HG03460 (cell line): Measurements from ENCODE around the gene TMEM38B.
"Not testable (repeated sequence)": the region's sequence is repeated elsewhere in the genome, so short reads cannot be mapped to it uniquely, and the experiment has no call there.

ENCODE experiments used
- ATAC-seq: cut with Tn5 transposase; IDR thresholded peaks from one replicate; pipeline ENCODE4 v1.9.1; 2021; ENCODE audit not compliant: unreplicated experiment

Gene TMEM38B

GRCh38 chr9:105714020-105714331 is 19.6 kb downstream of the TMEM38B start:
- ATAC-seq = no peak

GRCh38 chr9:105716146-105716545 is 21.8 kb downstream of the TMEM38B start:
- ATAC-seq = no peak

DNA sequence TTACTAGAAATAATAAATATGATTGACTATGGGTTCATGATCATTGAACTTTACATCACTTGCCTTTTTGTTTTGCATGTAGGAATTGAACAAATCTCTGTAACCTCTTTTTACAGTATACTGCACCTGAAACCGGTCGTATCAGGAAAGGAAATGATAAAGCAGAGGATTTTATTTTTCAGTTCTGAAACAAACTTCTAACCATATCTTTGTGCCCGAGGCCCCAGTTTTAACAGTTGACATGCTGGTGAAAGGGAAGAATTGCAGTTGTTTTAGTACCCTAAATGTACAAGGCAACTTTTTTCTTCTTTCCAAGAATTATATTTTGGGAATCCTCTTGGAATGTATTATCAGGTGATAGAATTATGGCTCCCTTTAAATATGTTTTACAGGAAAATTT is 27.8 kb downstream of the TMEM38B start:
- no peak for ATAC-seq

DNA sequence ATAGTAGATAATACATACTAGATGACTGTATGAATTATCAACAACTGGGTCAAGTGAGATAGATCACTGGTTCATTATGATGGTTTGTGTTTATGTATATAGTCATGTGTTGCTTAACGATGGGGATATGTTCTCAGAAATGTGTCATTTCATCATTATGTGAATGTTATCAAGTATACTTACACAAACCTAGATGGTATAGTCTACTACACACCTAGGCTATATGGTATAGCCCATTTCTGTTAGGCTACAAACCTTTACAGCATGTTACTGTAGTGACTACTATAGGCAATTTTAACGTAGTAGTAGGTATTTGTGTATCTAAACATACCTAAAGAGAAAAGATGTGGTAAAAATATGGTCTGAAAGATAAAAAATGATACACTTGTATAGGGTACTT is 31.0 kb downstream of the TMEM38B start:
- no peak for ATAC-seq

DNA sequence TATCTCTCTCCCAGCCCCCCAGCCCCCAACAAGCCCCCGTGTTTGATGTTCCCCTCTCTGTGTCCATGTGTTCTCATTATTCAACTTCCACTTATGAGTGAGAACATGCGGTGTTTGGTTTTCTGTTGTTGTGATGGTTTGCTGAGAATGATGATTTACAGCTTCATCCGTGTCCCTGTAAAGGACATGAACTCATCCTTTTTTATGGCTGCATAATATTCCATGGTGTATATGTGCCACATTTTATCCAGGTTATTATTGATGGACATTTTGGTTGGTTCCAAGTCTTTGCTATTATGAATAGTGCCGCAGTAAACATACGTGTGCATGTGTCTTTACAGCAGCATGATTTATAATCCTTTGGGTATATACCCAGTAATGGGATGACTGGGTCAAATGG is 33.9 kb downstream of the TMEM38B start:
- not testable (repeated sequence) for ATAC-seq

DNA sequence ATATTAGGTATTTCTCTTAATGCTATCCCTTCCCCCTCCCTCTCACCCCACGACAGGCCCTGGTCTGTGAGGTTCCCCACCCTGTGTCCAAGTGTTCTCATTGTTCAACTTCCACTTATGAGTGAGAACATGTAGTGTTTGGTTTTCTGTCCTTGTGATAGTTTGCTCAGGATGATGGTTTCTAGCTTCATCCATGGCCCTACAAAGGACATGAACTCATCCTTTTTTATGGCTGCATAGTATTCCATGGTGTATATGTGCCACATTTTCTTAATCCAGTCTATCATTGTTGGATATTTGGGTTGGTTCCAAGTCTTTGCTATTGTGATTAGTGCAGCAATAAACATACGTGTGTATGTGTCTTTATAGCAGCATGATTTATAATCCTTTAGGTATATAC is 37.1 kb downstream of the TMEM38B start:
- ATAC-seq = not testable (repeated sequence)

DNA sequence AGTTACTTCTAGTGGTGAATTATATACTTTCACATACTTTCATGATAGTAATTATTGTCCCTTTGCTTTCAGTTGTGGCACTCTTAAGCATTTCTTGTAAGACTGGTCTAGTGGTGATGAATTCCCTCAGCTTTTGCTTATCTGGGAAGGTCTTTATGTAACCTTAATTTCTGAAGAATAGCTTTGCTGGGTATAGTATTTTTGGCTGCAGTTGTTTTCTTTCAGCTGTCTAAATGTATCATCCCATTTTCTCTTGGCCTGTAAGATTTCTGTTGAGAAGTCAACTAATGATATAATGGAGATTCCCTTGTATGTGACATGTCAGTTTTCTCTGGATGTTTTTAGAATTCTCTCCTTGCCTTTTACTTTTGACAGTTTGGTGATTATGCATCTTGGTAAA is 41.0 kb downstream of the TMEM38B start:
- no peak for ATAC-seq

DNA sequence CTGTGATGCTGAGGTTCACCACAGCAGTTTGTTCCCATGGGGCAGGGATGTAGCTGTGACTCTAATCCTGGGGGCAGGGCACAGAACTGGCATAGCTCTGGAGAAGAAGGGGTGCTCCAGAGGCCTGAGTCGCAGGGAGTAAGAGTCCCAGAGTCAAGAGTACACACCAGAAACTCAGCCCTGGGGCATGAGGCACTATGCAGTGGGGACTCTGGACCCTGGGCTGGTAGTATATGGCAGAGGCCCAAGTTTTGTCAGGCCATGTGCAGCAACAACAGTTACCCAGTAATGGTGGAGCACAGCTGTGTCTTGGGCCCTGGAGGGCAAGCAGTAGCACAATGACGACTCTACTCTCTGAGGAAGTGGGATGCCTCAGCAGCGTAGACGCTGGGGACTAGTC is 42.9 kb downstream of the TMEM38B start:
- no peak for ATAC-seq

- ATAC-seq = no peak
These were observed 47.7 kb downstream of the TMEM38B start for GRCh38 chr9:105742088-105742487.

DNA sequence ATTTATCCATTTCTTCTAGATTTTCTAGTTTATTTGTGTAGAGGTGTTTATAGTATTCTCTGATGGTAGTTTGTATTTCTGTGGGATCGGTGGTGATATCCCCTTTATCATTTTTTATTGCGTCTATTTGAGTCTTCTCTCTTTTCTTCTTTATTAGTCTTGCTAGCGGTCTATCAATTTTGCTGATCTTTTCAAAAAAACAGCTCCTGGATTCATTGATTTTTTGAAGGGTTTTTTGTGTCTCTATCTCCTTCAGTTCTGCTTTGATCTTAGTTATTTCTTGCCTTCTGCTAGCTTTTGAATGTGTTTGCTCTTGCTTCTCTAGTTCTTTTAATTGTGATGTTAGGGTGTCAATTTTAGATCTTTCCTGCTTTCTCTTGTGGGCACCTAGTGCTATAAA is 53.0 kb downstream of the TMEM38B start:
- not testable (repeated sequence) for ATAC-seq

DNA sequence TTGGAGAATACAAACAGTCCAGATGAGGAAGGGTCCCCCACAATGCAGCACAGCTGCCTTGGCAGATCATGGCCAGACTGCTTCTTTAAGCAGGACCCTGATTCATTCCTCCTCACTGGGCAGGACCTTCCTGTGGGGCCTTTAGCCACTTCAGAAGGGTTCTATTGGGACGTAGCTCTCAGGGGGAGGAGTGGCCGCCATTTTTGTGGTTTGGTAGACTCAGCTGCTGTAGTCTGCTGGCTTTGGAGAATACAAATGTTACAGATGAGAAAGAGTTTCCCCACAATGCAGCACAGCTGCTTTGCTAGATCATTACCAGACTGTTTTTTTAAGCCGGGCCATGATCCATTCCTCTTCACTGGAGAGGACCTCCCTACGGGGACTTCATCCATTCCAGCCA is 57.4 kb downstream of the TMEM38B start:
- no peak for ATAC-seq

GRCh38 chr9:105757496-105758251 is 63.3 kb downstream of the TMEM38B start:
- no peak for ATAC-seq

DNA sequence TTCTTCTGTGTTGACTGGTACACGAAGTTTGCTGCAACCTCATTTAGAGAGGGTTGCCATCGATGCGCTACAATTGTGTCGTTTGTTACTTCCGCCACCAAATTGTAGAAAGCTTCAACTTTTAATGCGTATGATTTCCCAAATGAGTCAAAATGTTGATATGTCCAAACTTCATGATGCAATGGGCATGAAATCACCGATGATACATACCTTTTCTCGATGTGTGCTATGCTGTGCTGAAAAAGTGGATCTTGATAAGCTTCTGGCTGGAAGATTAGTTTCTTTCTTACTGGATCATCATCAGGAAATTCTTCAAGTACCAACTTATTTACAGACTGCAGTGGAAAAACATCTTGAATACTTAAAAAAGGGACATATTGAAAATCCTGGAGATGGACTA is 65.7 kb downstream of the TMEM38B start:
- ATAC-seq = no peak

DNA sequence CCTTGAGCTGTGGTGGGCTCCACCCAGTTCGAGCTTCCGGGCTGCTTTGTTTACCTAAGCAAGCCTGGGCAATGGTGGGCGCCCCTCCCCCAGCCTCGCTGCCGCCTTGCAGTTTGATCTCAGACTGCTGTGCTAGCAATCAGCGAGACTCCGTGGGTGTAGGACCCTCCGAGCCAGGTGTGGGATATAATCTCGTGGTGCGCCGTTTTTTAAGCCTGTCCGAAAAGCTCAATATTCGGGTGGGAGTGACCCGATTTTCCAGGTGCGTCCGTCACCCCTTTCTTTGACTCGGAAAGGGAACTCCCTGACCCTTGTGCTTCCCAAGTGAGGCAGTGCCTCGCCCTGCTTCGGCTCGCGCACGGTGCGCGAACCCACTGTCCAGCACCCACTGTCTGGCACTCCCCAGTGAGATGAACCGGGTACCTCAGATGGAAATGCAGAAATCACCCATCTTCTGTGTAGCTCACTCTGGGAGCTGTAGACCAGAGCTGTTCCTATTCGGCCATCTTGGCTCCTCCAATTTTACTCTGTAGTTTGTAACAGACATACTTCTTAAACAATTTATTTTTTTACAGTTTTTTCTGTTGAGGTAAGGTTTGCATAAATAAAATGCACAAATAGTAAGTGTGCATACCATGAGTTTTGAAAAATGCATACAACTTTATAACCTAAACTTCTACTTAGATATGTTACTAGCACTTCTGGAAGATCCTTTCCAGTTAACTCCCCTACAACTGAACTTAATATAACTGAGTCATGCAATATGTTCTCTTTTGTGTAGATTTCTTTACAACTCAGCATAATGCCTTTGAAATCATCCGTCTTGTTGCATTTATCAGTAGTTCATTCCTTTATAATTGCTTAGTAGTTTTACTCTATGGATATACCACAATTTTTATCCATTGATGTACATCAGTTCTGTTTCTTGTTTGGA is 88.5 kb downstream of the TMEM38B start:
- ATAC-seq = not testable (repeated sequence)

GRCh38 chr9:105783495-105783872 is 89.1 kb downstream of the TMEM38B start:
- ATAC-seq = not testable (repeated sequence)

DNA sequence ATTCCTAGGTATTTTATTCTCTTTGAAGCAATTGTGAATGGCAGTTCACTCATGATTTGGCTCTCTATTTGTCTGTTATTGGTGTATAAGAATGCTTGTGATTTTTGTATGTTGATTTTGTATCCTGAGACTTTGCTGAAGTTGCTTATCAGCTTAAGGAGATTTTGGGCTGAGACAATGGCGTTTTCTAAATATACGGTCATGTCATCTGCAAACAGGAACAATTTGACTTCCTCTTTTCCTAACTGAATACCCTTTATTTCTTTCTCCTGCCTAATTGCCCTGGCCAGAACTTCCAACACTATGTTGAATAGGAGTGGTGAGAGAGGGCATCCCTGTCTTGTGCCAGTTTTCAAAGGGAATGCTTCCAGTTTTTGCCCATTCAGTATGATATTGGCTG is 92.5 kb downstream of the TMEM38B start:
- not testable (repeated sequence) for ATAC-seq

DNA sequence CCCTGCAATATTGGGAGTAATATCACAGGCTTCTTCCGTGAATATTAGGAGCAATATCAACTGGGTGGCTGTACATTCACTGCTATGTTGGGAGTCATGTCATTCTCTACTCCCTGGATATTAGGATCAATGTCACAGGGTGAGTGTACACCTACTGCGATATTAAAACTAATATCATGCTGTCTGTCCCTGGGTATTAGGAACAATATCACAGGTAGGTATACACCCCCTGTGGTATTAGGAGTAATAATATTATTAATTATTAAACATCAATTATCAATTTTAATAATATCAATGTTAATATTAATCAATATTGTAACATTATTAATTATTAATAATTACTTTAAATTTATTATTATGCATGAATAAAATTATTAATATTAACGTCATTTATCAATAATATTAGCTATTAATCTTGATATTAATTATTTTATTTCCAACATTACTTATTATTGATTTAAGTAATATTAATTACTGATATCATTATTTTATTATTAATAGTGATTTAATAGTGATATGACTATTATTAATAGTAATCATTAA is 121.9 kb downstream of the TMEM38B start:
- ATAC-seq = no peak

DNA sequence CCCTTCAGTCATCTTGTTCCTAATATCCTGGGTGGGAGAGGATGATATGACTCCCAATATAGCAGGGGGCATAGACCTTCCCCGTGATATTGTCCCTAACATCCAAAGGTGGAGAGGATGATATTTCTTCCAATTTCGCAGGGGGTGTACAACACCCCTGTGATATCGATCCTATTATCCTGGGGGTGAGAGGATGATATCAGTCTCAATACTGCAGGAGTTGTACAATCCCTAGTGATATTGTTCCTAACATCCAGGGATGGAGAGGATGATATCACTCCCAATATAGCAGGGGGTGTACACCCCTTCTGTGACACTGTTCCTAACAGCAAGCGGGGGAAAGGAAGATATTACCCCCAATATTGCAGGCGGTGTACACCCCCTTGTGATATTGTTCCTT is 122.6 kb downstream of the TMEM38B start:
- ATAC-seq = no peak

DNA sequence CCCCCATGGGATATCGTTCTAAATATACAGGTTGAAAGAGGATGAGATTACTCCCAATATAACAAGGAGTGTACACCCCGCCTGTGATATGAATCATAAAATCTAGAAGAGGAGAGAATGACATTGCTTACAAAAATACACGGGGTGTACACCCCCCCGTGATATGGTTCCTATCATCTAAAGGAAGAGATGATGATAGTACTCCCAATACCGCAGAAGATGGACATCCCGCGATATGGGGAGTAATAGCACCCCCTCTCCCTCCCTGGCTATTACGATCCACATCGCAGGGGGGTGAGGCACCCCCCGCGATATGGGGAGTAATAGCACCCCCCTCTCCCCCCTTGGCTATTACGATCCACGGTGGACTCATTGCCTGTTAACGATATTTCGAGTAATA is 124.6 kb downstream of the TMEM38B start:
- no peak for ATAC-seq

DNA sequence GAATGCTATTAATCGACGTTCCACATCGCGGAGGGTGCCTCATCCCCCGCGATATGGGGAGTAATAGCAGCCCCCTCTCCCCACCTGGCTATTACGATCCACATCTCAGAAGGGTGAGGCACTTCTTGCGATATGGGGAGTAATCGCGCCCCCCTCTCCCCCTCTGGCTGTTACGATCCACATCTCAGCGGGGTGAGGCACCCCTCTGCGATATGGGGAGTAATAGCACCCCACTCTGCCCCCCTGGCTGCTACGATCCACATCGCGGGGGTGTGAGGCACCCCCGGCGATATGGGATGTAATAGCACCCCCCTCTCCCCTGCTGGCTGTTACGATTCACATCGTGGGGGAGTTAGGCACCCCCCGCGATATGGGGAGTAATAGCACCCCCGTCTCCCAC is 128.5 kb downstream of the TMEM38B start:
- no peak for ATAC-seq
